ENCODE data around the gene TRIM46.
"Not testable (repeated sequence)": the region's sequence is repeated elsewhere in the genome, so short reads cannot be mapped to it uniquely, and the experiment has no call there.

DNA sequence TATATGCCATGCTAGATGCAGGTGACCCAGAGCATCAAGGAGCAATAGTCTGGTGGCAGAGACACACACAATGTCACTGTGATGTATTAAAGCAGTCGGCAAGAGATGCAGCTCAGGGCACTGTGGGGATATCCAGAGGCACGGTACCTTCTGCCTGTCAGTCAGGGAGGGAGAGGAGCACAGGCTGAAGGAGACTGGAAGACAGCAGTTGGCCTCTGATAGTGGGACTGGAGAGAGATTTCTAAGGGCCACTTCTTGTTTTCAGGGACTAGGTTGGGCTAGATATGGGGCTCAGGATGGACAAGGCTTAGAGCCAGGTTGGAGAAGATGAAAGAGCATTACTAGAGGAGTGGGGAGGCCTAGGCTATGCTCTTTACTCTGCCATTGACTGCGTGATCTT, 57.7 kb downstream of the TRIM46 start:
- TF ChIP-seq, protein P1, sequence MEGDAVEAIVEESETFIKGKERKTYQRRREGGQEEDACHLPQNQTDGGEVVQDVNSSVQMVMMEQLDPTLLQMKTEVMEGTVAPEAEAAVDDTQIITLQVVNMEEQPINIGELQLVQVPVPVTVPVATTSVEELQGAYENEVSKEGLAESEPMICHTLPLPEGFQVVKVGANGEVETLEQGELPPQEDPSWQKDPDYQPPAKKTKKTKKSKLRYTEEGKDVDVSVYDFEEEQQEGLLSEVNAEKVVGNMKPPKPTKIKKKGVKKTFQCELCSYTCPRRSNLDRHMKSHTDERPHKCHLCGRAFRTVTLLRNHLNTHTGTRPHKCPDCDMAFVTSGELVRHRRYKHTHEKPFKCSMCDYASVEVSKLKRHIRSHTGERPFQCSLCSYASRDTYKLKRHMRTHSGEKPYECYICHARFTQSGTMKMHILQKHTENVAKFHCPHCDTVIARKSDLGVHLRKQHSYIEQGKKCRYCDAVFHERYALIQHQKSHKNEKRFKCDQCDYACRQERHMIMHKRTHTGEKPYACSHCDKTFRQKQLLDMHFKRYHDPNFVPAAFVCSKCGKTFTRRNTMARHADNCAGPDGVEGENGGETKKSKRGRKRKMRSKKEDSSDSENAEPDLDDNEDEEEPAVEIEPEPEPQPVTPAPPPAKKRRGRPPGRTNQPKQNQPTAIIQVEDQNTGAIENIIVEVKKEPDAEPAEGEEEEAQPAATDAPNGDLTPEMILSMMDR (IDR thresholded peaks at IDR 0.05; ENCODE audit: insufficient read depth, low read depth, low read length) = not testable (repeated sequence)
- not testable (repeated sequence) for TF ChIP-seq EZH2 (IDR thresholded peaks at IDR 0.05; ENCODE audit: insufficient read depth, low read length)

Data from astrocyte (in vitro differentiated cells and primary cell).